Measurements from ENCODE around the gene PLD5. TPM values are rescaled to one million over a fixed set of nuclear protein-coding genes. Genes with fewer than 3 reads are reported as not detected.

Gene PLD5
- total RNA-seq, 1 donor from 2014 or later, result not detected

DNA sequence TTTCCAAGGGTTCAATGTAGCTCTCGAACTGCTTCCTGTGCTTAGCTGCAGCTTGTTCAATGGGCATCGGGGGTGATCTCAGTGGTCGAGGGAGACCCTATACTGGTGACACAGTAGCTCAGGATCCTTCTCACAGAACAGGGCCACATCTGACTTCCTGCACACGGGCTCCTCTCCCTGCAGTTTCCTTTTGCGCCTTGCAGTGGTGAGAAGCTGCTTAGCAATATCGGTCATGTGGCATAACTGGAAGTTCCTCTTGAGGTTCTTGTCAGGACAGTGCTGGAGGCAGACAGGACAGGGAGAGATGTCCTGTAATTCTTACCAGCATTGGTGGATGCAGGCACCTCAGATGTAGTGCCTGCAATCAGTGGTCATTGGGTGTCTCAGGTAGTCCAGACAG lies 385.1 kb downstream of the PLD5 start:
- Mint-ChIP-seq H3K4me3 (no peak overlapping the region), H3K27me3 (no peaks in the 10 kb centered on the region), H3K27ac (no peak overlapping the region), H3K36me3 (ENCODE audit: low read depth) (no peaks in the 10 kb centered on the region), H3K4me1 (no peaks in the 10 kb centered on the region), H3K9me3 (no peaks in the 10 kb centered on the region)
- ChIA-PET POLR2A (no interaction called here), CTCF (no interaction called here)
- intact Hi-C loops (cut with micrococcal nuclease), result no loop called here
- no peak for TF ChIP-seq CTCF (IDR thresholded peaks at IDR 0.05)
- DNase-seq, result no peak
- no peak for ATAC-seq (ENCODE audit: low read depth)

GRCh38 chr1:242133796-242134195 lies 390.7 kb downstream of the PLD5 start:
- ATAC-seq (ENCODE audit: low read depth), result no peak
- no peak overlapping the region for H3K27ac Mint-ChIP-seq
- ChIA-PET CTCF (no interaction called here), POLR2A (no interaction called here)
- H3K4me1 Mint-ChIP-seq, result no peaks in the 10 kb centered on the region
- TF ChIP-seq CTCF (IDR thresholded peaks at IDR 0.05), result no peak
- H3K36me3 Mint-ChIP-seq (ENCODE audit: low read depth), result no peaks in the 10 kb centered on the region
- peaks cover 2% of the 10 kb centered on the region for H3K27me3 Mint-ChIP-seq
- intact Hi-C loops (cut with micrococcal nuclease), result no loop called here
- H3K4me3 Mint-ChIP-seq, result no peak overlapping the region
- DNase-seq, result no peak
- peaks cover 4% of the 10 kb centered on the region for H3K9me3 Mint-ChIP-seq

DNA sequence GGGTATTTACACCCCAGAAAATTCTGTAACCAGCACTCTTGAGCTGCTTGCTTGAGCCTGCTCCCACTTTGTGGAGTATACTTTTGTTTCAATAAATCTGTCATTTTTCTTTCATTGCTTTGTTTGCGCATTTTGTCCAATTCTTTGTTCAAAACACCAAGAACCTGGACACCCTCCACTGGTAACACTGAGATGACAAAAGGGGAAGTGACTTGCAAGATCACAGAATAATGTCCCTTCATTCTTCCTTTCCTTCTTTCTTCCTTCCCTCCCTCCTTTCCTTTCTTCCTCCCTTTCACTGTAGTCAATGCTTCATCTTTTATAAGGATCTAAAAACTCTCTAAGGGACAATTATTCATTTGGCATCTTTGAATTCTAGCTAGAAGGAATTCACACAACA lies 391.1 kb downstream of the PLD5 start:
- intact Hi-C loops (cut with micrococcal nuclease), result no loop called here
- Mint-ChIP-seq H3K9me3 (peaks cover 4% of the 10 kb centered on the region), H3K4me1 (no peaks in the 10 kb centered on the region), H3K27me3 (peaks cover 2% of the 10 kb centered on the region), H3K27ac (no peak overlapping the region), H3K36me3 (ENCODE audit: low read depth) (no peaks in the 10 kb centered on the region), H3K4me3 (no peak overlapping the region)
- ChIA-PET CTCF (no interaction called here), POLR2A (no interaction called here)
- no peak for TF ChIP-seq CTCF (IDR thresholded peaks at IDR 0.05)
- ATAC-seq (ENCODE audit: low read depth) (no peak), DNase-seq (no peak)

DNA sequence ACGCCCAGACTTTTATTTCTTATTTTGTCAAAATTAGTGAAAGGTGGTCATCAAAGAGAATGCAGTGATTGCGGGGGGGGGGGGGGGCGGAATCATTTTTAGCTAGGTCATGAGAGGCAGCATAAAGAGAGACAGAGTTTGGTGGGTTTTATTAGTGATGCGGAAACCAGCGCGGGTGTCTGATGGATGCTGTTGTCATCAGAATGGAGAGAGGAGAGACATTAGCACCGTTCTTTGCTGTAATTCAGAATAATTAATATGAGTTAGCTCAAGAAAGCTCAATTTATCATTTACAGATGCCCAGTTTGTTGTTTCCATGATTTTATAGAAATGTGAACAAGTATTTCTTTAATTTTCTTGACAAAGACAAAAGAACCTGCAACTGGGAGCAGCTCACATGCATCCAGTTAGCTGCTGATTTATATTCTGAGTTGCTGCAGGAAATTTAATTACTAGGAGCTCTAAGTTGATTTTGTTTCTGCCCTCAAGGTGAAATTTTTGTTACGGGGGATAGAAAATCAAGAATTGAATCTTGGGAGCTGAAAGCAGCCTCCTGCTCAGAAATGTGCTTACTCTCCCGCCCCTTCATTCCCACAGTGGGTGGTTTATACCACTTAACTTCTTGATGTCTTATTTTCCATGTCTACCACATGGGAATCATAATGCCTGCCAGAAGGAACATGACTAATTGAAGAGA lies 392.2 kb downstream of the PLD5 start:
- no peak for TF ChIP-seq CTCF (IDR thresholded peaks at IDR 0.05)
- DNase-seq, result no peak
- CTCF ChIA-PET, result no interaction called here
- intact Hi-C loops (cut with micrococcal nuclease), result no loop called here
- POLR2A ChIA-PET, result no interaction called here
- no peak overlapping the region for H3K27ac Mint-ChIP-seq
- peaks cover 2% of the 10 kb centered on the region for H3K27me3 Mint-ChIP-seq
- no peaks in the 10 kb centered on the region for H3K4me1 Mint-ChIP-seq
- peaks cover 4% of the 10 kb centered on the region for H3K9me3 Mint-ChIP-seq
- no peak for ATAC-seq (ENCODE audit: low read depth)
- H3K36me3 Mint-ChIP-seq (ENCODE audit: low read depth), result no peaks in the 10 kb centered on the region
- no peak overlapping the region for H3K4me3 Mint-ChIP-seq

DNA sequence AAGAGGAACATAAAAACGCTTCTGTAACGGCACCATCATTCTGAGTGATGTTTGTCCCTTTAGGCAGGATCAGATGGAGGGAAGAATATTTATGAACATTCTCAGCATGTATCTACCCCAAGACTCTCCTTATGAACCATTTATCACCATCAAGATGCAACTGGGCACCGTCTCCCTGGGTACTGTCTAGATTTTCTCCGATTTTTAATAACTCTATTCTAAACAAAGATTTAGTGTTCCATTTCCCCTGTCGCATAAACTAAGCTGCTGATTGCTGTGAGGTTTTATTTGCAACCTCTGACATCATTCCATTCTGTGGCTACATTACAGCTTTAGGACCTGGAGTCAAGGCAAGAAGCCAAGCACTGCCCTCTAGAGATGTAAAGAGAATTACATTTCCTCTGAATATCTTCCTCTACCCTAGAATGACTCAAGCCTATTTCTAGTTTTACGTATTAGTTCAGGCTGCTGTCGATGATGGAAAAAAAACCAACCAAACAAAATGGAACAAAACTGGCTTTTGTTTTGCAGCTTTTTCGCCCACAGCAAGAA lies 395.5 kb downstream of the PLD5 start:
- Mint-ChIP-seq H3K27me3 (peaks cover 2% of the 10 kb centered on the region), H3K4me1 (no peaks in the 10 kb centered on the region), H3K36me3 (ENCODE audit: low read depth) (no peaks in the 10 kb centered on the region), H3K9me3 (peaks cover 4% of the 10 kb centered on the region), H3K4me3 (no peak overlapping the region), H3K27ac (no peak overlapping the region)
- intact Hi-C loops (cut with micrococcal nuclease), result no loop called here
- DNase-seq, result no peak
- no peak for ATAC-seq (ENCODE audit: low read depth)
- TF ChIP-seq CTCF (IDR thresholded peaks at IDR 0.05), result no peak
- CTCF ChIA-PET, result no interaction called here
- POLR2A ChIA-PET, result no interaction called here

Data from activated B cell treated with CpG ODN at 0.5 μM for 24 hours (primary cell).